Body of pancreas (tissue), 4 donors: ENCODE results near the gene HOXB6. TPM values are rescaled to one million over a fixed set of nuclear protein-coding genes. Genes with fewer than 3 reads are reported as not detected.

Source experiments
- ATAC-seq: fragments of 150-250 bp; one replicate; pipeline ENCODE4 v1.9.1; 2016
- DNase-seq, 4 donors: peaks; one replicate each; pipeline ENCODE4 v3.0.0-alpha.2; 2019
- H3K27ac ChIP-seq, 4 donors: fragments of 200-600 bp; sonication (generic); 1 replicate in 3 of 4; 2 replicates in 1 of 4; pipeline versions ENCODE4 v1.5.1 to v1.6.1; 2016 to 2019; ENCODE audit warnings: mild to moderate bottlenecking in 1 of 4, mixed read lengths in 1 of 4, moderate library complexity in 1 of 4
- H3K27me3 ChIP-seq, 2 donors: fragments of 200-600 bp; sonication (generic); one replicate each; pipeline ENCODE4 v1.6.0; 2016; ENCODE audit warnings: mild to moderate bottlenecking in 1 of 2
- H3K36me3 ChIP-seq, 2 donors: fragments of 200-600 bp; sonication (generic); replicated peaks in 1 of 2; 2 replicates each; pipeline ENCODE4 v1.5.1; 2016; ENCODE audit warnings: low read depth in 2 of 2; ENCODE audit not compliant: insufficient read depth in 1 of 2
- H3K4me1 ChIP-seq: fragments of 200-600 bp; sonication (generic); one replicate; pipeline ENCODE4 v1.6.0; 2016
- H3K4me3 ChIP-seq, 2 donors: fragments of 200-600 bp; sonication (generic); 1 replicate in 1 of 2; 2 replicates in 1 of 2; pipeline ENCODE4 v1.5.1; 2016 to 2019
- H3K9me3 ChIP-seq, 3 donors: fragments of 200-600 bp; sonication (generic); 1 replicate in 2 of 3; 2 replicates in 1 of 3; pipeline ENCODE4 v1.5.1; 2016
- CTCF ChIP-seq, 7 experiments: fragments of 450-650 bp in 4 of 7; fragments of 200-600 bp in 3 of 7; sonication (generic) in 3 of 7; IDR thresholded peaks; one replicate each; pipeline ENCODE4 v1.5.1; 2016 to 2019; ENCODE audit warnings: antibody characterized with exemption in 7 of 7
- POLR2A ChIP-seq, 3 donors: fragments of 450-650 bp; IDR thresholded peaks; one replicate each; pipeline ENCODE4 v1.6.1; 2016; ENCODE audit warnings: antibody characterized with exemption in 3 of 3, mild to moderate bottlenecking in 2 of 3
- WGBS, 2 donors: methylation state at CpG; one replicate each; pipeline ENCODE4 v1.1.5; 2017; 5-methylcytosine and 5-hydroxymethylcytosine counted together
- intact Hi-C: fragments of 100-400 bp; cut with DNase I; formaldehyde crosslinking; loops from one replicate; pipeline ENCODE4 v1.15.1; 2023
- total RNA-seq, 2 donors: library from RNA; depleted of rRNA; stranded (reverse); fragments of >200 nt; gene quantifications; one replicate each; pipeline ENCODE4 v1.1.0, GENCODE V29; 2016

The HOXB6 gene
- total RNA-seq, 2 donors from 2014 or later: 2.1 to 2.6 TPM

DNA sequence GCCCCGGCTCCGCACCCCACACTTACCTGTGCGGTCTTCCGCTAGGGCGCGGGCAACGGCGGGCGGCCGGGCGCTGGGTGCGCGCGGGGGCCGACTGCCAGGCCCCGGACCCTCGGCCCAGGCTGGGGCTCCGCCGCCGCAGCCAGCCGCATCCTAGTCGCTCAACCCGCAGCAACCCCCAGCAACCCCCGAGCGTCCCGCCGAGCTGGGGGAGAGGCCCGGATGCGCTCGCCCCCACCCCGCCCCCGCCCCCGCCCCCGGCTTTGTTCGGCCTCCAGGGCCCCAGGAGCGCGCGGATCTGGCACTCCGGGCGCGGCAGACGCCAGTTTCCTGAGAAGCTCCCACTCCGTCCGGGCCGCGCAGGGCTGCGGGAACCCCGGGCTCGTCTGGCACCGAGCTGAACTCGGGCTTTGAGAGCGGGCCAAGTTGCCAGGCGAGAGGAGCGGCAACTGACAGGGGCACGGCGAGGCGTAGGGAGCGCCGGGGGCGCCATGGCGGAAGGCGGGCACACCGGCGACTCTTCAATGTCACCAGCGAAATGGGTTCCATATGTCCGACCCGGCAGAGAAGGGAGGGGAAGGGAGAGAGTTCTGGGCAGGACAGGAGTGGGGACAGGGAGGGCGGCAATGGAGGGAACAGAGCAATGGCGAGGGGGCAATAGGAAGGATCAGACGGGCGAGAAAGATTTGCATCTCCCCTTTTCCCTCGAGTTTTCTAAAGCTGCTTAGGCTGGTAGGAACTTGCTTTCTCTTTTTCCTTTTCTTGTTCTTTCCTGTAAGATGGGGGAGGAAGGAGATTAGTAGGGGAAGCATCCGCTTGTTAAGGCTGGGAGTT lies 40.4 kb downstream of the HOXB6 start:
- 7% methylated on average over 24 to 68 of the region's 73 CpGs for WGBS, 2 donors
- Histone ChIP-seq H3K36me3 (no peaks in the 10 kb centered on the region), H3K27ac (peak overlapping the region in 2 of 4 donors; percentile 12 to 25), H3K4me3 (no peak overlapping the region), H3K27me3 (peaks cover 0 to 23% of the 10 kb centered on the region in 2 donors), H3K9me3 (no peaks in the 10 kb centered on the region), H3K4me1 (peaks cover 17% of the 10 kb centered on the region)
- ATAC-seq: no peak
- intact Hi-C loops: no loop called here
- DNase-seq: no peak
- no peak for TF ChIP-seq CTCF (IDR thresholded peaks at IDR 0.05)
- TF ChIP-seq POLR2A (IDR thresholded peaks at IDR 0.05): no peak

- Histone ChIP-seq H3K4me1 (peaks cover 17% of the 10 kb centered on the region), H3K9me3 (no peaks in the 10 kb centered on the region), H3K4me3 (no peak overlapping the region), H3K36me3 (no peaks in the 10 kb centered on the region), H3K27ac (peak overlapping the region in 1 of 4 donors; percentile 12), H3K27me3 (peaks cover 0 to 23% of the 10 kb centered on the region in 2 donors)
- 21 to 37% methylated on average over 8 to 9 of the region's 10 CpGs for WGBS, 2 donors
- TF ChIP-seq CTCF (IDR thresholded peaks at IDR 0.05) (no peak), POLR2A (IDR thresholded peaks at IDR 0.05) (no peak)
- DNase-seq (no peak), ATAC-seq (no peak)
- intact Hi-C loops: no loop called here
These were observed 41.0 kb downstream of the HOXB6 start for GRCh38 chr17:48563867-48564187.

DNA sequence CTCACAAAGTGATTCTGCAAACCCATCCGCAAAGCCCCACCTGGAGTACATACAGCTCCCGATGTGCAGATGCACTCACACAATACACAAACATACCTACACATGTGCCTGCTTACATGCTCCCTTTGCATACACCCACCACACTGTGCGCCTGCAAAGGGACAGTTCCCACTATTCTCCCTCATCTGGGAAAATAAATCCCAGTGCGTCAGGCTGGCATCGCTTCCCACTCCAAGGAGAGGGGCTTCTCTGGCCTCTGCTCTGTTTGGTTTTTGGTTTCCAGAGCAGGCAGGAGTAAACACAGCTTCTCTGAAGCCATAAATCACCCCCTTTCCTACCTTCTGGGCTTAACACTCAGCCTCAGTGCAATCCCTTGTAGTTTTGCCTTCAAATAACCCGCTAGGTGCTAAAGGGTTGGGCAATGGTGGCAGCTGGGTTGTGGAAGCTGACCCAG lies 41.4 kb downstream of the HOXB6 start:
- TF ChIP-seq POLR2A (IDR thresholded peaks at IDR 0.05): no peak
- no peak for TF ChIP-seq CTCF (IDR thresholded peaks at IDR 0.05)
- Histone ChIP-seq H3K4me1 (peaks cover 17% of the 10 kb centered on the region), H3K4me3 (no peak overlapping the region), H3K36me3 (no peaks in the 10 kb centered on the region), H3K27ac (no peak overlapping the region), H3K9me3 (no peaks in the 10 kb centered on the region), H3K27me3 (peaks cover 0 to 23% of the 10 kb centered on the region in 2 donors)
- no peak for DNase-seq
- intact Hi-C loops: no loop called here
- 56% methylated on average over 6 of the region's 6 CpGs for WGBS, 2 donors
- ATAC-seq: no peak

DNA sequence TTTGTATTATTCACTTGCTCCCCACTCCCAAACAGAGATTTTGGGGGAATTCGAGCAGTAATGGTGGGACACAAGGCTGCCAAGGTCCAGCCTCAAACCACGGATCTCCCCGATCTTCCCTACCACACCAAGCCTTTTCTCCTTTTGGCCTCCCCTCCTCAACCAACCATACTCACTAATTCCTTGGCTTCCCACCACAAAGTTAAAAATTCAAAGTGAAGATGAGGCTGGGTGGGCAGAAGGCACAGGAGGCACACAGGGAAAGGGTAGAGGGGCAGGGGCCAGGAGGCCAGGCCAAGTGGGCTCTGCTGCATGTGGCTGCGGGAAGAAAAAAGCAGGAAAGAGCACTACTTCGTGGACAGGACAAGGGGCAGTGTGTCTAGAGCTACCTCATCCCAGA lies 41.9 kb downstream of the HOXB6 start:
- Histone ChIP-seq H3K4me1 (peaks cover 17% of the 10 kb centered on the region), H3K4me3 (no peak overlapping the region), H3K9me3 (no peaks in the 10 kb centered on the region), H3K36me3 (no peaks in the 10 kb centered on the region), H3K27ac (no peak overlapping the region), H3K27me3 (peaks cover 0 to 24% of the 10 kb centered on the region in 2 donors)
- no peak for DNase-seq
- TF ChIP-seq CTCF (IDR thresholded peaks at IDR 0.05): no peak
- no peak for TF ChIP-seq POLR2A (IDR thresholded peaks at IDR 0.05)
- ATAC-seq: no peak
- WGBS, 2 donors: 48 to 52% methylated on average over 5 of the region's 5 CpGs
- intact Hi-C loops: no loop called here
